Measurements from ENCODE around the gene FHL3. TPM values are rescaled to one million over a fixed set of nuclear protein-coding genes. Genes with fewer than 3 reads are reported as not detected.

The FHL3 gene
- total RNA-seq, 1 donor from 2014 or later, result 22.4 TPM

- H3K27ac ChIP-seq, result no peak overlapping the region
- ATAC-seq (no peak), DNase-seq (no peak)
- no peak for TF ChIP-seq CTCF (IDR thresholded peaks at IDR 0.05)
- H3K27me3 ChIP-seq, result peaks cover 36% of the 10 kb centered on the region
- intact Hi-C loops (cut with DNase I), result no loop called here
- no peaks in the 10 kb centered on the region for H3K9me3 ChIP-seq
- H3K36me3 ChIP-seq, result no peaks in the 10 kb centered on the region
- H3K4me1 ChIP-seq, result peaks cover 24% of the 10 kb centered on the region
- H3K4me3 ChIP-seq, result peak overlapping the region; percentile 68
Measured at GRCh38 chr1:38047603-38048141, 42.4 kb upstream of the FHL3 start.

DNA sequence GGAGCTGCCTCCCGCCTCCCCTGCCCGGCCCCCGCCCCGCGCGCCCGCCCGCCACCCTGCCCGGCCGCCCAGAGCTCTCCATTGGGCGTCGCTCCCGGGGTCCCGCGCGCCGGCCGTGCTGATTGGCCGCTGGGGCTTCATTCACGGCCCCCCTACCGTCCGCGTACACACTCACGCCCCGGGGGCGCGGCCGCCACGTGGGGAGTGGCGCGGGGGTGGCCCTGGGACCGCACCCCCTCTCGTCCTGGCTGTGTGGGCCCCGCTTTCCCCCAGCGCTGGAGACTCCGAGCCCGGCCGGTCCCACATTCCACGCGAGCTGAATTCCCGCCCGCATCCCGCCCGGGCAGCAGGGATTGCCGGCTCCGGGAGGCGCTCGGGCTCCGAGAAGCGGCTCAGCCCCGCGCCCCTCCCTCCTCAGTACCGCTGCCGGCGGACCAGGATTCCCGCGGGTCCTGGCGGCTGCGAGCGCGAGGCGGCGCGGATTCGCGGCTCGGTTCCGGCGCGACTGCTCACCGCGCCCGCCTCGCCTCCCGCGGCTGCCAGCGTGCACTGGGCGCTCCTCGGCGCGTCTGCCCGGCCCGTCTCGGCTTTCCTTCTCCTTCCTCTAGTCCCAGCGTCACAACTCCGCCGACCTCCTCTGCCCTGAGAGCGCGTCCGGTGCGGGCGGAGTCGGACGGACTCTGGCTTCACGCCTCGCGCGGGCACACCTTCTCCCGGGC is 41.7 kb upstream of the FHL3 start:
- H3K36me3 ChIP-seq, result no peaks in the 10 kb centered on the region
- peaks cover 43% of the 10 kb centered on the region for H3K27me3 ChIP-seq
- intact Hi-C loops (cut with DNase I), result no loop called here
- H3K27ac ChIP-seq, result no peak overlapping the region
- ATAC-seq, result peak; percentile 92
- no peak for TF ChIP-seq CTCF (IDR thresholded peaks at IDR 0.05)
- peak overlapping the region; percentile 68 for H3K4me3 ChIP-seq
- DNase-seq, result peak; percentile 90
- peaks cover 24% of the 10 kb centered on the region for H3K4me1 ChIP-seq
- no peaks in the 10 kb centered on the region for H3K9me3 ChIP-seq

DNA sequence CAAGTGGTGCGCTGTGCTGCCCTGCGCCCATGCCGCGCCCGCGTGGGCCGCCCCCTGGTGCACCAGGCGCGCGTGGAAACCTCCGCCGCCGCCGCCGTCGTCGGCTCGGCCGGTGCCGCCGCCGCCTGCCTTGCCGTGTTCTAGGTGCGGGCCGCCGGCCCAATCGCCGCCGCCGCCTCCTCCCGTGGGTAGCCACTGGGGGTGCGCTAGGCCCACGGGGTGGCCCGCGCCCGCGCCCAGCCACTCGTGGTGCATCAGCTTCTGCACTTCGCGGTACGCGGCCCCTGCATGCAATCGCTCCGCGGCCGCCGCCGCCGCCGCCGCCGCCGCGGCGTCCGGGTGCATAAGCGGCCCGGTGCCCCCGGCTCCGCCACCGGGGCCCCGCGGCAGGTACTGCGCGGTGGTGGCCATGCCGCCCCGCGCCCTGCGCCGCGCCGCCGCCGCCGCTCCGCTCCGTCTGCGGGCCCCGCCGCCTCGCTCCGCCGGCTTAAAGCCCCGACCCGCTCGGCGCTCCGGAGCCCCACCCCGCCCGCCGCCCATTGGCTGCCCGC is 41.1 kb upstream of the FHL3 start, which contains the start of gene POU3F1:
Gene POU3F1, minus strand, starts transcription at position 461 of the 551 bp plus-strand sequence. Its CDS starts 50 bp downstream, at position 411.
- intact Hi-C loops (cut with DNase I), result no loop called here
- H3K27me3 ChIP-seq, result peaks cover 49% of the 10 kb centered on the region
- no peaks in the 10 kb centered on the region for H3K9me3 ChIP-seq
- H3K27ac ChIP-seq, result no peak within 1 kb of the TSS
- H3K36me3 ChIP-seq, result no peaks in the 10 kb centered on the region
- peak within 1 kb of the TSS; percentile 68 for H3K4me3 ChIP-seq
- H3K4me1 ChIP-seq, result peaks cover 24% of the 10 kb centered on the region
- no peak for DNase-seq
- ATAC-seq, result no peak
- TF ChIP-seq CTCF (IDR thresholded peaks at IDR 0.05), result no peak

DNA sequence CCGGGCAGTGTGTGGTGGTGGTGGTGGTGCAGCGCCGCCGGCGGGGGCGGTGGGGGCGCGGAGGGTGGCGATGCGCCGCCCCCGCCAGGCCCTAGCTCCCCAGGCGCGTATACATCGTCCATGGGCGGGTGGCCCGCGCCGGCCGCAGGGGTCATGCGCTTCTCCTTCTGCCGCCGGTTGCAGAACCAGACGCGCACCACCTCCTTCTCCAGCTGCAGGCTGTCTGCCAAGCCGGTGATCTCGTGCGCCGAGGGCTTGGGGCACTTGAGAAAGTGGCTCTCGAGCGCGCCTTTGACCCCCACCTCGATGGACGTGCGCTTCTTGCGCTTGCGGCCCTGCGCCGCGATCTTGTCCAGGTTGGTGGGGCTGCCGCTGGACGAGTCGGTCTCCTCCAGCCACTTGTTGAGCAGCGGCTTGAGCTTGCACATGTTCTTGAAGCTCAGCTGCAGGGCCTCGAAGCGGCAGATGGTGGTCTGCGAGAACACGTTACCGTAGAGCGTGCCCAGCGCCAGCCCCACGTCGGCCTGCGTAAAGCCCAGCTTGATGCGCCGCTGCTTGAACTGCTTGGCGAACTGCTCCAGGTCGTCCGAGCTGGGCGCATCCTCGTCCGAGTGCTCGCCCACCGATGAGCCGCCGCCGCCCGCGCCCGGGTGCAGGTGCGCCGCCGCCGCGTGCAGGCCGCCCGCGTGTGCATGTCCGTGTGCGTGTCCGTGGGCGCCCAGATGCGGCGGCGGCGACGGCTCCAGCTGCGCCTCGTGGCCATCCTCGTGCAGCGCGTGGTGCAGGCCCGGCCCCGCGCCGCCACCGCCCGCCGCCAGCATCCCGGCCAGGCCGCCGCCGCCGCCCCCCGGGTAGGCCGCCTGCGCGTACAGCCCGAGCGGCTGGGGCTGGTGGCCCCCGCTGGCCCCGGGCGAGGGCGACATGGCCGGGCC is 40.4 kb upstream of the FHL3 start:
- Histone ChIP-seq H3K4me1 (peaks cover 24% of the 10 kb centered on the region), H3K36me3 (no peaks in the 10 kb centered on the region), H3K9me3 (no peaks in the 10 kb centered on the region), H3K27me3 (peaks cover 56% of the 10 kb centered on the region), H3K27ac (no peak overlapping the region), H3K4me3 (no peak overlapping the region)
- ATAC-seq (no peak), DNase-seq (peak; percentile 81)
- intact Hi-C loops (cut with DNase I), result no loop called here
- no peak for TF ChIP-seq CTCF (IDR thresholded peaks at IDR 0.05)

All from upper lobe of right lung (tissue), 1 donor.